OCI-LY7 (cell line): ENCODE results near the gene ELMO1.

Experiments
- CTCF ChIP-seq: fragments of 200-600 bp; sonication (generic); conservative IDR thresholded peaks from 2 replicates; pipeline ENCODE4 v1.5.1; 2014; ENCODE audit warnings: mild to moderate bottlenecking, antibody characterized with exemption, low read length, moderate library complexity, mixed read lengths
- EZH2phosphoT487 ChIP-seq: fragments of 200-600 bp; sonication (generic); IDR thresholded peaks from 2 replicates; pipeline ENCODE4 v1.6.1; 2018; ENCODE audit warnings: low read depth, borderline replicate concordance, mild to moderate bottlenecking, mixed run types, antibody characterized with exemption, low read length, moderate library complexity, mixed read lengths

DNA sequence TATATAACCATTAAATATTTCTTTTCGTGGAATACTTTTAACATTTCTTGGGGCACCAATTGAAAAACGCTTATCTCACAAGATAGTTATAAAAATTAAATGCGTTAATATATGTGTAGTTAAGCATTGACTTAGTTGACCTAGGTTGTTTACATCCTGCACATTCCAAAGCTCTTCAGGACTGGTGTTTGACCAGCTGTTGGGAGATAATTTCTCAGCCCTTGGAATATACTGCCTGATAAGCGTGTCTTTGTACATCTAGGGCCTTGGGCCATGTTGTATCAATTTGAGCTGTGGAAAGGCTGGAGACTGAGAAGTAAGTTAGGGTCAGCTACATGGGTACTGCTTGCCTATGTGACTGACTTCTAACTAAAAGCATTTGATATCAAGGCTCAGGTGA, 634.4 kb downstream of the ELMO1 start:
- TF ChIP-seq CTCF (no peak), EZH2phosphoT487 (no peak)
